ENCODE data around the gene BAZ1A. TPM values are rescaled to one million over a fixed set of nuclear protein-coding genes. Genes with fewer than 3 reads are reported as not detected.

The BAZ1A gene
- total and polyA plus RNA-seq, 7 donors, result 7.5 to 28.3 (median 15.4) TPM

GRCh38 chr14:34792598-34792997 is 82.6 kb downstream of the BAZ1A start:
- intact Hi-C loops (cut with DNase I), result no loop called here
- H3K36me3 ChIP-seq (ENCODE audit: insufficient read depth in 1 of 2, low read depth in 1 of 2), result peaks cover 2 to 76% of the 10 kb centered on the region in 2 donors
- TF ChIP-seq, protein P1, sequence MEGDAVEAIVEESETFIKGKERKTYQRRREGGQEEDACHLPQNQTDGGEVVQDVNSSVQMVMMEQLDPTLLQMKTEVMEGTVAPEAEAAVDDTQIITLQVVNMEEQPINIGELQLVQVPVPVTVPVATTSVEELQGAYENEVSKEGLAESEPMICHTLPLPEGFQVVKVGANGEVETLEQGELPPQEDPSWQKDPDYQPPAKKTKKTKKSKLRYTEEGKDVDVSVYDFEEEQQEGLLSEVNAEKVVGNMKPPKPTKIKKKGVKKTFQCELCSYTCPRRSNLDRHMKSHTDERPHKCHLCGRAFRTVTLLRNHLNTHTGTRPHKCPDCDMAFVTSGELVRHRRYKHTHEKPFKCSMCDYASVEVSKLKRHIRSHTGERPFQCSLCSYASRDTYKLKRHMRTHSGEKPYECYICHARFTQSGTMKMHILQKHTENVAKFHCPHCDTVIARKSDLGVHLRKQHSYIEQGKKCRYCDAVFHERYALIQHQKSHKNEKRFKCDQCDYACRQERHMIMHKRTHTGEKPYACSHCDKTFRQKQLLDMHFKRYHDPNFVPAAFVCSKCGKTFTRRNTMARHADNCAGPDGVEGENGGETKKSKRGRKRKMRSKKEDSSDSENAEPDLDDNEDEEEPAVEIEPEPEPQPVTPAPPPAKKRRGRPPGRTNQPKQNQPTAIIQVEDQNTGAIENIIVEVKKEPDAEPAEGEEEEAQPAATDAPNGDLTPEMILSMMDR (IDR thresholded peaks at IDR 0.05), result no peak
- no peaks in the 10 kb centered on the region for H3K27me3 ChIP-seq (ENCODE audit: insufficient read depth in 3 of 3, low read length in 2 of 3)
- WGBS, 3 donors, result 92 to 95% (median 93%) methylated on average over 1 of the region's 1 CpG
- H3K27ac ChIP-seq, result no peak overlapping the region
- DNase-seq (no peak), ATAC-seq (no peak)
- no peak overlapping the region for H3K4me3 ChIP-seq
- no peaks in the 10 kb centered on the region for H3K4me1 ChIP-seq
- no peaks in the 10 kb centered on the region for H3K9me3 ChIP-seq

DNA sequence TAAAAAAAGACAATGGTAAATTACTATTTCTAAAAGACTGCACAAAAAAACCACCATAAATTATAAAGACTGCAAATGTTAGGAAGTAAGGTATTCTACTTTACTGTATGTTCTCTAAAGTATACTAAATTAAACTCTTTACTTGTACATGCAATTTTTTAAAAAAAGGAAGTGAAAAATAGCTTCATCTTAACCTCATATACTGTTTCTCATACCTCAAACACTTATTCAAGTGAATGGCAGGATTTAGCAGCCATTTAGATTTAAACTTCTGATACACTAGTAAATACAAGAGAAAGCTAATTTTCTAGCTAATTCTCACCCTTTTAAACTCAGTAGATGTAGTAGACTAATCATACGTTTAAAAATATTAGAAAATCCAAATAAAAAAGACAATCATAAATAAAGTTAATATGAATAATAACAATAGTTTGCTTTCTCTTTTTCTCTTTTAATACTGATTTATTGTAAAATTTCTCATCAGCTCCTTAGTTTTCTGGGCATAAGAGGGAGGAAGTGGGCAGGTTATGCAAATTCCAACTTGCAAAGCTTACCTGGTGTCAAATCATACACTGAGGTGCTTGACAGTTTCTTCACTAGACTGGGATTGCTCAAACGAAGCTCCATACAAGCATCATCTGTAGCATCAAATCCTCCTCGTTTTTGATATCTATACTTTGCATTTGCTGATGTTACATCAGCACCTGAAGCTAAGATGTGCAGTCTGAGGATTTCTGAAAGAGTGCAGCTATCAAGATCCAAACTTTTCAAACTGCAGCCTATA is 89.7 kb downstream of the BAZ1A start:
- ATAC-seq (no peak), DNase-seq (no peak)
- intact Hi-C loops (cut with DNase I), result no loop called here

GRCh38 chr14:34782031-34782430 is 93.1 kb downstream of the BAZ1A start:
- Histone ChIP-seq H3K27ac (no peak overlapping the region), H3K4me3 (no peak overlapping the region), H3K27me3 (ENCODE audit: insufficient read depth in 3 of 3, low read length in 2 of 3) (no peaks in the 10 kb centered on the region), H3K36me3 (ENCODE audit: insufficient read depth in 1 of 2, low read depth in 1 of 2) (peaks cover 0 to 75% of the 10 kb centered on the region in 2 donors), H3K4me1 (no peaks in the 10 kb centered on the region), H3K9me3 (no peaks in the 10 kb centered on the region)
- 87 to 88% (median 87%) methylated on average over 2 of the region's 2 CpGs for WGBS, 3 donors
- DNase-seq, result no peak
- intact Hi-C loops (cut with DNase I), result no loop called here
- no peak for ATAC-seq
- TF ChIP-seq, protein P1 (IDR thresholded peaks at IDR 0.05), result no peak

More for the DNA sequence above, 89.7 kb downstream of the BAZ1A start:
- Histone ChIP-seq H3K4me3 (no peak overlapping the region), H3K27me3 (ENCODE audit: insufficient read depth in 3 of 3, low read length in 2 of 3) (no peaks in the 10 kb centered on the region), H3K27ac (no peak overlapping the region), H3K36me3 (ENCODE audit: insufficient read depth in 1 of 2, low read depth in 1 of 2) (peaks cover 0 to 64% of the 10 kb centered on the region in 2 donors), H3K9me3 (no peaks in the 10 kb centered on the region), H3K4me1 (no peaks in the 10 kb centered on the region)
- 79 to 86% (median 83%) methylated on average over 3 of the region's 3 CpGs for WGBS, 3 donors
- TF ChIP-seq, protein P1 (IDR thresholded peaks at IDR 0.05), result no peak

- TF ChIP-seq, protein P1 (IDR thresholded peaks at IDR 0.05), result no peak
These were observed 93.9 kb downstream of the BAZ1A start for GRCh38 chr14:34781242-34781641.

More at GRCh38 chr14:34781242-34781641, 93.9 kb downstream of the BAZ1A start:
- DNase-seq, result no peak
- 91 to 93% (median 91%) methylated on average over 1 of the region's 1 CpG for WGBS, 3 donors
- H3K27ac ChIP-seq, result no peak overlapping the region
- H3K27me3 ChIP-seq (ENCODE audit: insufficient read depth in 3 of 3, low read length in 2 of 3), result no peaks in the 10 kb centered on the region
- no peaks in the 10 kb centered on the region for H3K4me1 ChIP-seq
- peaks cover 0 to 78% of the 10 kb centered on the region in 2 donors for H3K36me3 ChIP-seq (ENCODE audit: insufficient read depth in 1 of 2, low read depth in 1 of 2)
- no peak overlapping the region for H3K4me3 ChIP-seq
- intact Hi-C loops (cut with DNase I), result no loop called here
- no peaks in the 10 kb centered on the region for H3K9me3 ChIP-seq
- ATAC-seq, result no peak
